ENCODE measurements around the gene ATRAID. TPM values are rescaled to one million over a fixed set of nuclear protein-coding genes. Genes with fewer than 3 reads are reported as not detected.

ATRAID gene
- total and polyA plus RNA-seq, 10 of the 15 experiments (the other 5 are each of a cell fraction or from before 2014, with no cell fraction given) = 65.6 to 180 (median 120) TPM

- ATAC-seq = no peak
- Histone ChIP-seq H4K20me1 (ENCODE audit: control insufficient read depth, insufficient read depth) (no peaks in the 10 kb centered on the region), H3K4me3 (no peak overlapping the region), H3K4me1 (ENCODE audit: control insufficient read depth, insufficient read depth, low read length) (no peaks in the 10 kb centered on the region), H2AFZ (ENCODE audit: control insufficient read depth, low read depth, low read length) (no peak overlapping the region), H3K4me2 (ENCODE audit: control insufficient read depth, insufficient read depth) (no peak overlapping the region), H3K9me3 (replicated peaks; ENCODE audit: control insufficient read depth, insufficient read depth, low read length) (no peaks in the 10 kb centered on the region), H3K27ac (ENCODE audit: control insufficient read depth, insufficient read depth) (no peak overlapping the region), H3K79me2 (ENCODE audit: control insufficient read depth, insufficient read depth, low read length) (no peaks in the 10 kb centered on the region), H3K9ac (ENCODE audit: control insufficient read depth, insufficient read depth, low read length) (no peak overlapping the region), H3K36me3 (ENCODE audit: control insufficient read depth in 2 of 2, insufficient read depth in 2 of 2, low read length in 1 of 2) (no peaks in the 10 kb centered on the region), H3K27me3 (replicated peaks in 1 of 2; ENCODE audit: control insufficient read depth in 2 of 2, insufficient read depth in 2 of 2, low read length in 1 of 2) (no peaks in the 10 kb centered on the region)
- CTCF ChIA-PET = interaction anchor here (0.6 to 3.0 kb wide), 3 partner anchors 24 to 93 kb away, joined by 3 to 26 read pairs (median 5); no protein-coding TSS in a partner anchor
- intact Hi-C loops (cut with micrococcal nuclease; ENCODE audit: unreplicated experiment) (loop anchor here (5.0 kb wide), 1 partner anchor 228 kb away; no protein-coding TSS in a partner anchor), in situ Hi-C loops (cut with MboI) (no loop called here)
- FAIRE-seq = no peak
- POLR2A ChIA-PET = no interaction called here
- WGBS (ENCODE audit: insufficient coverage, insufficient replicate concordance, low lambda C conversion rate, missing lambda C conversion rate) = 35% methylated on average over 8 of the region's 8 CpGs
- SMC1A ChIA-PET (ENCODE audit: uncharacterized antibody, unreplicated experiment) = interaction anchor here (2.0 kb wide), 1 partner anchor 38 kb away, joined by 10 read pairs; no protein-coding TSS in a partner anchor
- RAD21 ChIA-PET (ENCODE audit: unreplicated experiment) = interaction anchor here (1.5 kb wide), 1 partner anchor 66 kb away, joined by 4 read pairs; the partner anchor contains the start of gene ABHD1
- DNase-seq (ENCODE audit: low read depth, low spot score) = no peak
- no TSS peak for BruUV-seq (replicated peaks)
- TF ChIP-seq YBX1 (IDR thresholded peaks at IDR 0.05) (no peak), SUPT20H (IDR thresholded peaks at IDR 0.05; ENCODE audit: borderline replicate concordance, control insufficient read depth, low read depth, low read length) (no peak), TARDBP (IDR thresholded peaks at IDR 0.05; ENCODE audit: borderline replicate concordance) (no peak), BCL3 (IDR thresholded peaks at IDR 0.05; ENCODE audit: borderline replicate concordance, insufficient read depth, low read depth, low read length, poor library complexity, severe bottlenecking) (no peak), POLR2AphosphoS5 (IDR thresholded peaks at IDR 0.05; ENCODE audit: low read length) (no peak), ESRRA (IDR thresholded peaks at IDR 0.05; ENCODE audit: low read length) (no peak), EZH2 (IDR thresholded peaks at IDR 0.05; ENCODE audit: borderline replicate concordance, control insufficient read depth, low read depth, low read length) (no peak), HDAC6 (IDR thresholded peaks at IDR 0.05; ENCODE audit: unreplicated experiment) (no peak), BACH1 (IDR thresholded peaks at IDR 0.05; ENCODE audit: borderline replicate concordance) (no peak), RCOR1 (conservative IDR thresholded peaks at IDR 0.05; ENCODE audit: low read depth, low read length) (no peak), ZBTB4 (CRISPR knock-in tag; IDR thresholded peaks at IDR 0.05) (no peak), HSF1 (IDR thresholded peaks at IDR 0.05; ENCODE audit: low read depth, low read length) (no peak), STAT1 (conservative IDR thresholded peaks at IDR 0.05) (no peak), ZNF687 (IDR thresholded peaks at IDR 0.05) (no peak)
Measured at GRCh38 chr2:27189989-27190388, 21.9 kb upstream of the ATRAID start.

All from GM12878 (cell line).